ENCODE measurements around the gene LCN15. TPM values are rescaled to one million over a fixed set of nuclear protein-coding genes. Genes with fewer than 3 reads are reported as not detected.

Gene LCN15
- total RNA-seq, 2 donors from 2014 or later, result 0.63 to 1.4 TPM

GRCh38 chr9:136722093-136722968, 42.0 kb downstream of the LCN15 start:
- Histone ChIP-seq H3K27ac (peak overlapping the region; percentile 85 to 88), H3K4me3 (no peak overlapping the region), H3K36me3 (peaks cover 54% of the 10 kb centered on the region), H3K4me1 (peaks cover 0 to 85% of the 10 kb centered on the region in 2 donors), H3K27me3 (no peaks in the 10 kb centered on the region), H3K9me3 (no peaks in the 10 kb centered on the region)
- TF ChIP-seq CTCF (IDR thresholded peaks at IDR 0.05), result no peak
- no peak for DNase-seq (ENCODE audit: low spot score)

GRCh38 chr9:136721339-136722092, 42.8 kb downstream of the LCN15 start:
- Histone ChIP-seq H3K27me3 (no peaks in the 10 kb centered on the region), H3K4me3 (no peak overlapping the region), H3K4me1 (peaks cover 0 to 77% of the 10 kb centered on the region in 2 donors), H3K9me3 (no peaks in the 10 kb centered on the region), H3K36me3 (peaks cover 50% of the 10 kb centered on the region), H3K27ac (peak overlapping the region; percentile 85 to 88)
- peak; percentile 89 for DNase-seq (ENCODE audit: low spot score)
- no peak for TF ChIP-seq CTCF (IDR thresholded peaks at IDR 0.05)

GRCh38 chr9:136720898-136721338, 43.4 kb downstream of the LCN15 start:
- no peaks in the 10 kb centered on the region for H3K9me3 ChIP-seq
- peaks cover 0 to 71% of the 10 kb centered on the region in 2 donors for H3K4me1 ChIP-seq
- H3K36me3 ChIP-seq, result peaks cover 44% of the 10 kb centered on the region
- peak overlapping the region; percentile 85 to 88 for H3K27ac ChIP-seq
- DNase-seq (ENCODE audit: low spot score), result no peak
- no peak for TF ChIP-seq CTCF (IDR thresholded peaks at IDR 0.05)
- H3K27me3 ChIP-seq, result no peaks in the 10 kb centered on the region
- H3K4me3 ChIP-seq, result no peak overlapping the region

GRCh38 chr9:136720251-136720897, 43.9 kb downstream of the LCN15 start:
- no peak overlapping the region for H3K4me3 ChIP-seq
- H3K9me3 ChIP-seq, result no peaks in the 10 kb centered on the region
- H3K27ac ChIP-seq, result peak overlapping the region; percentile 85 to 88
- no peak for TF ChIP-seq CTCF (IDR thresholded peaks at IDR 0.05)
- H3K27me3 ChIP-seq, result no peaks in the 10 kb centered on the region
- peaks cover 0 to 68% of the 10 kb centered on the region in 2 donors for H3K4me1 ChIP-seq
- no peak for DNase-seq (ENCODE audit: low spot score)
- H3K36me3 ChIP-seq, result peaks cover 39% of the 10 kb centered on the region

- Histone ChIP-seq H3K4me3 (no peak overlapping the region), H3K9me3 (no peaks in the 10 kb centered on the region), H3K4me1 (peaks cover 0 to 67% of the 10 kb centered on the region in 2 donors), H3K27me3 (no peaks in the 10 kb centered on the region), H3K36me3 (peaks cover 28% of the 10 kb centered on the region), H3K27ac (peak overlapping the region; percentile 85 to 88)
- DNase-seq (ENCODE audit: low spot score), result no peak
- TF ChIP-seq CTCF (IDR thresholded peaks at IDR 0.05), result no peak
Measured at GRCh38 chr9:136719195-136719880, 45.0 kb downstream of the LCN15 start.

Measured in right atrium auricular region (tissue), 2 donors.